Measurements from ENCODE around the gene SP100.
"Not testable (repeated sequence)": the region's sequence is repeated elsewhere in the genome, so short reads cannot be mapped to it uniquely, and the experiment has no call there.

SP100 gene

DNA sequence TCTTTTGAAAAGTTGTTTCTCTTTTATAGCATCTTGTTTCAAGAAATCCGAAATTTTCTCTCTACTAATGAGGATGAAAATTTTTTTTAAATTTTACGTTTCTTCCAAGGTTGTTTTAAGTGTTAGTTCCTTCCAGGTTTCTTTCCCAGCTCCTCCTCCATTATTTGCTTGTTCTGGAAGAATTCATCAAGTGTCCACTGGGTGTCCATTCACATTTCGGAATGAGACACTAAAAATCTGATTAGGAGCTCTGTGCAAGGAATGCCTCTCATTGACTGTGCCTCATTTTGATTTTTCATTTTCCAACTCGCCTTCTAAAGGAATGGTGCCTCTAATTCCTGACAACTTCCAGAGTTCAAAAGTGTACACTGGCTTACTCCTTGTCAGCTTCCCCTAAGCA lies 6.1 kb downstream of the SP100 start:
- DNase-seq = no peak

- DNase-seq = no peak
Measured at GRCh38 chr2:230423851-230424458, 8.0 kb downstream of the SP100 start.

DNA sequence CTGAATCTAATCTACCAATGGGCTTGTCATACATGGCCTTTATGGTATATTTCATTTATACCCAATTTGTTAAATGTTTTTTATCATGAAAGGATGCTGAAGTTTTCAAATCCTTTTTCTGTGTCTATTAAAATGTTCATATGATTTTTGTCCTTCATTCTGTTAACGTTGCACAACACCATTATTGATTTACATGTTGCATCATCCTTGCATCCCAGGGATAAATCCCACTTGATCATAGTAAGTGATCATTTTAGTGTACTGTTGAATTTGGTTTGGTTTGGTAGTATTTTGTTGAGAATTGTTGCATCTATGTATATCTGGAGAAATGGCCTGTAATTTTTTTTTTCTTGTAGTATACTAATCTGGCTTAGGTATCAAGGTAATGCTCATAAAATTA lies 9.4 kb downstream of the SP100 start:
- DNase-seq = no peak

DNA sequence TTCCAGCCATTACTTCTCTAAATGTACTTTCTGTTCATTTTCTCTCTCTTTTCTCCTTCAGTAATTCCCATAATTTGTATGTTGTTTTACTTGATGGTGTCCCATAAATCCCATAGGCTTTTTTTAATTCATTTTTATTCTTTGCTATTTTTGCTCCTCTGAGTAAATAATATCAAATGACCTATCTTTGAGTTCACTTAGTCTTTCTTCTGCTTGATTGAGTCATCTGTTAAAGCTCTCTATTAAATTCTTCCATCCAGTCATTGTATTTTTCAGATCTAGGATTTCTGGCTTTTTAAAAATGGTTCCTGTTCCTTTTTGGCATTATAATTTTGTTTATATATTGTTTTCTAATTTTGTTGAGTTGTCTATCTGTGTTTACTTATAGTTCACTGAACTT lies 13.5 kb downstream of the SP100 start:
- DNase-seq = no peak

- DNase-seq = no peak
Measured at GRCh38 chr2:230430957-230431910, 15.2 kb downstream of the SP100 start.

GRCh38 chr2:230434677-230435324 lies 18.8 kb downstream of the SP100 start:
- DNase-seq = no peak

DNA sequence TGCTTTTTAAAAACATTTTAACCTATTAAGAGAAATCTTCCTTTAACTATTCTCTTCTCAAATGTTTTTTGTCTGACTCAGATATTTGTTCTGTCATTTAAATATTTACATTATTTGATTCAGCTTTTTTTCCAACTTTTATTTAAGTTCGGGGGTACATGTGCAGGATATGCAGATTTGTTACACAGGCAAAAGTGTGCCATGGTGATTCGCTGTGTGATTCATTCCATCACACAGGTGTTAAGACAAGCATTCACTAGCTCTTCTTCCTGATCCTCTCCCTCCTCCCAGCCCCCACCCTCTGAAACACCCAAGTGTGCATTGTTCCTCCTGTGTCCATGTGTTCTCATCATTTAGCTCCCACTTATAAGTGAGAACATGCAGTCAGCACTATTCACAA lies 19.4 kb downstream of the SP100 start:
- DNase-seq = no peak

- not testable (repeated sequence) for DNase-seq
Measured at GRCh38 chr2:230439121-230439520, 23.1 kb downstream of the SP100 start.

- no peak for DNase-seq
Measured at GRCh38 chr2:230439590-230439989, 23.6 kb downstream of the SP100 start.

GRCh38 chr2:230441227-230441897 lies 25.4 kb downstream of the SP100 start:
- DNase-seq = no peak

DNA sequence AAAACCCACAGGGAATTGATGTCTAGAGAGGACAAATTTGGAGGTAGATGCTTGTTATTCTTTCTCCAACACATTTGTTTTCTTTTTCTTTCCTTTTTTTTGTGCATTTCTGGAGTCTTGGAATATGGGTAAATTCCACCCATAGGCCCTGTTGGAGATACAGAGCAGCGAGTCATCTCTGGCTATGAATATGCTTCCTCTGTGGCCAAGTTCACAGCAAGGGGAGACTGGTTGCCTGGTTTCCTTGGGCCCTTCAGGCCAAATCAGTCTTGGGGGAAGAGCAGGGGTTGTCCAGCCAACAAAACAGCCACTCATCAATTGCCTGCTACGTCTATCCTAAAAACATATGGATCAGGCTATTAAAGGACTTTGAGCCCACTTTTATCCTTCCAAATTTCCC lies 27.5 kb downstream of the SP100 start:
- DNase-seq = no peak

DNA sequence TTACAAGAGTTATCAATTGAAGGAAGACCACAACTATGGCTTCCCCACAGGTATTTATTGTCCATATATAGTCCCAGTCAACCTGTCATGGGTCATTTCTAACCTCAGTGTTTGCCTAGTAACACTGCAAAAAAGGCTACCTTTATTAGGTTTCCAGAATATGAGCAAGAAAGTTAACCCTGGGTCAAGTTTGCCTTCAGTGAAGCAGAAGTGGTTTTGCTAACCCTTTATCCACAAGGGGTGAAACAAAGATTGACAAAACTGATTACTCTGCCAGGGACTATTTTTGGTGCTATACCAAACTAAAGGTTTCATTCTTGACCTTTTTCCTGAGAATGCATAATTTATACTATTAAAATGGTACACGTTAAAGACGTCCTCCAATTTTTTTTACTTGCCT lies 28.8 kb downstream of the SP100 start:
- DNase-seq = no peak

- DNase-seq = no peak
Measured at GRCh38 chr2:230447036-230447435, 31.0 kb downstream of the SP100 start.

- no peak for DNase-seq
Measured at GRCh38 chr2:230447455-230448451, 31.8 kb downstream of the SP100 start.

- DNase-seq = no peak
Measured at GRCh38 chr2:230449901-230450467, 34.0 kb downstream of the SP100 start.

GRCh38 chr2:230453006-230453405 lies 37.0 kb downstream of the SP100 start:
- no peak for DNase-seq

GRCh38 chr2:230455005-230455684 lies 39.1 kb downstream of the SP100 start:
- no peak for DNase-seq

DNA sequence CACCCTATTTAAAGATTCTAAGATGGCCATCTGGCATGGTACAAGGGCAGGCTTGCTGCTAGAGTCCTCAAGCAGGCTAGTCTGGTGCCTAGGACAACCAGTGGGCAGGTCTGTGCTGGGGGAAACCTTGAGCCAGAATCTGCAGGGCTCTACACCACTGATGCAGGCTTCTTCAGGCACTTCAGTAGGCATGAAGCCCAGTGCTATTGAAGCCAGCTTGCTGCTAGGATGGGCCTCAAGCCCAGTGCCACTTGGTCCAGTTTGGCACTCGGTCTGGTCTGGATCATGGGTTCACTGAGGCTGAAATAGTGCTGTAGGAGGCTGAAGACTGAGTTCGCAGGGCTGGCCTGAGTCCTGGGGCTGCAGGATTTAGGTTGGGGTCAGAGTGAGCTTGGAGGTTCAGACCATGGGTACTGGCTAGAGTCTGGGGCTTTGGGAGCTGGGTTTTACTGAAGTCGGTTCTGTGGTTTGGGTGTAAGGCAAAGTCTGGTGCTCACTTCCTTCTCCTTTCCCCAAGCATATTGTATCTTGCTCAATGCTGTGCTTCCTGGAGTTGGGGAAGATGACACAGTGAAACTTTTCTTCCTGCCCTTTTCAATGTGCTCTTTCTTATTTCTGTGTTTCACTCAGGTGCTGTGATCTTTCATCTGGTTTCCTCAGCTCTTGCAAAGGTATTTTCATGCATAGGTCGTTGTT lies 41.2 kb downstream of the SP100 start:
- no peak for DNase-seq

GRCh38 chr2:230457793-230458192 lies 41.8 kb downstream of the SP100 start:
- DNase-seq = no peak

DNA sequence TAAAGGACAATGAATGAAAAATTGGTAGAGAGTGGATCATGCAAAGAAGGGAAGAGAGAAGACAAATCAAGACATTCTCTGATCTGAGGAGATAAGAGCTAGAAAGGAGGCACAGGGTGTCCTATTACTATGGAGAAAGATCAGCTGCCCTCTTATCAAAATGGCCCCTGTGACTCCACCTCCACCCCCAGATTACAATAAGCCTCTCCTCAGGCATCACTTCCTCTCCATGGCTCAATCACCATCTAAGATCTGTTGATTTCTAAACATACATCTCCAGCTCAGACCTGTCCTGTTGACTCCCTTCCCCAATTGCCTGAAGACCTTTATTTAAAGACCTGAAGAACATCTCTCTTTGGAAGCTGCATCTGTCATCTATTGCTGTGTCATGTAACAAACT lies 43.2 kb downstream of the SP100 start:
- DNase-seq = no peak

Measured in NCI-H82 (cell line).